ENCODE data around the gene STIM2.

DNA sequence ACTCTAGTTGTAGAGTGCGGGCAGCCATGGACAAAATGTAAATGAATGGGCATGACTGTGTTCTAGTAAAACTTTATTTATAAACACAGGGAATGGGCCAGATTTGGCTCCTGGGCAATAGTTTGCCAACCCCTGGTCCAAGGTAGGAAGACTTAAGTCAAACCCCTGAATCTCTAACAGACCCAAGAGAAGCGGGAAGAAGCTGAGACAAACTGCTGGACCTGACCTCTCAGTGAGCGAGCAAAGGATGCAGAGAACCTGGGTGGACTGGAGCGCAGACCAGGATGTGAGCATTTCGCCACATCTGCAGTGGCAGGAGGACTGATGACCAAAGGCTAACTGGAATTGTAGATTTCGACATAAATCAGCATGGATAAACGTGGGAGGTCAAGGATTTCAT lies 201.6 kb downstream of the STIM2 start:
- no peak for TF ChIP-seq ZNF384 (IDR thresholded peaks at IDR 0.05; ENCODE audit: borderline replicate concordance, low read depth, low read length)
- no peak for TF ChIP-seq EP300 (IDR thresholded peaks at IDR 0.05; ENCODE audit: borderline replicate concordance in 1 of 2, control insufficient read depth in 1 of 2, low read depth in 2 of 2, low read length in 2 of 2)

Measured in GM12878 (cell line).